Measurements from ENCODE around the gene TPK1. TPM values are rescaled to one million over a fixed set of nuclear protein-coding genes. Genes with fewer than 3 reads are reported as not detected.
"Not testable (repeated sequence)": the region's sequence is repeated elsewhere in the genome, so short reads cannot be mapped to it uniquely, and the experiment has no call there.

Gene TPK1
- total RNA-seq, 1 donor from 2014 or later = 5.6 TPM

DNA sequence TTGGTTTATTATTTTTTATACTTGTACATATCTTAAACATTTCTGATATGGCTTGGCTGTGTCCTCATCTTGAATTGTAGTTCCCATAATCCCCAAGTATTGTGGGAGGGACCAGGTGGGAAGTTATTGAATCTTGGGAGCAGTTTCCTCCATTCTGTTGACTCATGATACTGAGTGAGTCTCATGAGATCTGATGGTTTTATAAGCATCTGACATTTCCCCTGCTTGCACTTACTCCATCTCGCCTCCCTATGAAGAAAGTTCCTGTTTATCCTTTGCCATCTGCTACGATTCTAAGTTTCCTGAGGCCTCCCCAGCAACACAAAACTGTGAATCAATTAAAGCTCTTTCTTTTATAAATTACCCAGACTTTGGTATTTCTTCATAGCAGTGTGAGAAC lies 207.7 kb downstream of the TPK1 start:
- no peak for DNase-seq

GRCh38 chr7:144622745-144623144 lies 213.1 kb downstream of the TPK1 start:
- no peak for DNase-seq

DNA sequence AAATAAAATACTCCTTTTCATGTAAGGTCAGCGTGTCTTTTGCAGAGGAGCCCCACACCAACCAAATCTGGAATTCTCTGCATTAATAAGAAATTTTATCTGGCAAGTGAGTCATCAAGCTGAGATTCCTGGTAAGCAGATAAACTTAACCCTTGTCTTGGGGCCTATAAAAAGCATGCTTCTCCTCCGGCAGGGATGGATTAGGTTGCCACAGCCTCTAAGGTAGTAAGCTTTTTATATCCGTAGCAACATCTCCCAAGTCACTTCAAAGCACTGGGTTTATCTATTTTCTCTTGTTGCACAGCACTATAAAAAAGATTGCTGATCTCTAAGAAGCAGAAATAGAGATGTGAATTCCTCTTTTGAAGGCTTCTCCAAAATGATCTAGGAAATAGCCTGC lies 229.6 kb downstream of the TPK1 start:
- no peak for DNase-seq

- DNase-seq = no peak
Observed at GRCh38 chr7:144596953-144597352, 238.9 kb downstream of the TPK1 start.

GRCh38 chr7:144594580-144594979 lies 241.3 kb downstream of the TPK1 start:
- DNase-seq = no peak

GRCh38 chr7:144588559-144589051 lies 247.2 kb downstream of the TPK1 start:
- no peak for DNase-seq

DNA sequence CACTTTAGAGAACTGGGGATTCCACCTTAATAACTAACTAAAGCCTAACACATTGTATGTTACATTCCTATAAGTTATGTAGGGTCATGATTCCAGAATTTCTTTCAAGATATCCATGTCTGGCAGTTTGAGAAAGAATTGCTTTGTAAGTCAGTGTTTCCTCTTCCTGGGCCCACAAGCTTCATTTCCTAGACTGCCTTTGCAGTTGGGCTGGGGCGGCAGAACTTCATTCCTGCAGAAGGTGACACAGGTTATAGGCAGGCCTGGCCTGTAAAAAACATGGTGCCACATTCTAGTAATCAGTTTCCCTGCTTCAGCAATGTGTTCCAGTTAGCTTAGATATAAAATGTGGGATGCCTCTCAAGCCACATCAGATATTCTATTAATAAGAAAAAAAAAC lies 248.2 kb downstream of the TPK1 start:
- DNase-seq = no peak

- no peak for DNase-seq
Observed at GRCh38 chr7:144584726-144585125, 251.1 kb downstream of the TPK1 start.

GRCh38 chr7:144579687-144580086 lies 256.2 kb downstream of the TPK1 start:
- DNase-seq = no peak

DNA sequence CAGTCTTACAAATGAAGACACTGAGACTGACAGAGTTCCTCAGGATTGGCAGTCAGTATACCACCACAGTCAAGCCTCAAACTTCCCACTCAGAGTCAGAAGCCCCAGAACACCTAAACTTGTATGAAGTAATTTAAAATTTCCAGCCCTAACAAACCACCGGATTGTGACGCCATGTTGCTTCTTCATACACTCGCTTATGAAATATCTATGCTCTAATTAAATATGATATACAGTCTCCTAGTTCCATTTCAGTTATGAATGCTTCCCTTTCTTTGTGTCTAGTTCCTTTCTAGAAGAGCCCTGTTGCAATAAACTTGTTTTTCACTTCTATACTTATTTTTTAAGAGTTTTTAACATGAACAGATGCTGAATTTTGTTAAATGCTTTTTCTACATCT lies 260.4 kb downstream of the TPK1 start:
- no peak for DNase-seq

- DNase-seq = not testable (repeated sequence)
Observed at GRCh38 chr7:144574753-144575152, 261.1 kb downstream of the TPK1 start.

GRCh38 chr7:144568233-144568632 lies 267.6 kb downstream of the TPK1 start:
- DNase-seq = no peak

- DNase-seq = no peak
Observed at GRCh38 chr7:144565586-144565985, 270.3 kb downstream of the TPK1 start.

DNA sequence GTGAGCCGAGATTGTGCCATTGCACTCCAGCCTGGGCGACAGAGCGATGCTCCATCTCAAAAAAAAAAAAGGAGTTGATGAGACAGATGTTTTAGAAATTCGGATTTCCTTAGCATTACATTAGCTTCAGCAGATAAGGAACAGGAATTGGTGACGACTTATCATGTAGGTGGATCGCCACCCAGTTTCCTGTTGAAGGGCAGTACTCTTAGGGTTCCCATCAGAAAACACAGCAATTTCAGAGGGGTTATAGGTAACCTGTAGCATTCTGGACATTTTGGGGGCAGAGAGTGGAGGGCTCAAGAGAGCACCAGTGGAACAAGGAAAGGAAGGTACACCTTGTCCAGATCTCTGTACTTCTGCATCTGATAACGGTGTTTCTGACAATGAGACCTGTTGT lies 286.0 kb downstream of the TPK1 start:
- no peak for DNase-seq

GRCh38 chr7:144548556-144548955 lies 287.3 kb downstream of the TPK1 start:
- no peak for DNase-seq

GRCh38 chr7:144547888-144548287 lies 288.0 kb downstream of the TPK1 start:
- no peak for DNase-seq

DNA sequence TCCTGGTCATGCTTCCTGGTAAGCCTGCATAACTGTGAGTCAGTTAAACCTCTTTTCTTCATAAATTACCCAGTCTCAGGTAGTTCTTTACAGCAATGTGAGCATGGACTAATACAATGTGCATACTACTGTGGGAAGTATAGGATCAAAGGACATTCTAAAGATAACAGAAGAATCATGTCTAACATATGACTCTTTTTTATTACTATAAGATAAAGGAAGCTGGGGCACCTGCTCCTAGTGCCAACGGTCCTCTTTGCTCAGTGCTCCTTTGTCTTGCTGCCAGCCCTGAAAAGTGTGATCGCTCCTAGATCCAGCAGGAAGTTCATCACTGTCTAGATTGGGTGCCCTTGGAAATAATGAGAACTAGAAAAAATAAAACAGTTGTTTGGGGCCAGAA lies 289.1 kb downstream of the TPK1 start:
- no peak for DNase-seq

DNA sequence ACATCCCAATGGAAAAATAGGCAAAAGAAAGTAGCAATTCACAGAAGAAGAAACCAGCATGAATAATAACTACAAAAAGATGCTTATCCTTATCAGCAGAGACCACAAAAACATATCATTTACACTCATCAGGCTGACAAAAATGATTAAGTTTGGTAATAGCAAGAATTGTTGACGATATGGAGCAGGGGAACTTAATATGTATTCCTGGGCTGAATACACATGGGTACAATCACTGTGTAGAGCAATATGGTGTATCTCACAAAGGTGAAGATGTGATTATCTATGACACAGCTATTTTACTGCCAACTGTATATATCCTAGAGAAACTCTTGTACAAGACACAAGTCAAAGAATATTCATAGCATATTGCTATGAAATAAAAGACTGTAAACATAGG lies 290.5 kb downstream of the TPK1 start:
- no peak for DNase-seq

GRCh38 chr7:144534655-144535395 lies 301.0 kb downstream of the TPK1 start:
- no peak for DNase-seq

DNA sequence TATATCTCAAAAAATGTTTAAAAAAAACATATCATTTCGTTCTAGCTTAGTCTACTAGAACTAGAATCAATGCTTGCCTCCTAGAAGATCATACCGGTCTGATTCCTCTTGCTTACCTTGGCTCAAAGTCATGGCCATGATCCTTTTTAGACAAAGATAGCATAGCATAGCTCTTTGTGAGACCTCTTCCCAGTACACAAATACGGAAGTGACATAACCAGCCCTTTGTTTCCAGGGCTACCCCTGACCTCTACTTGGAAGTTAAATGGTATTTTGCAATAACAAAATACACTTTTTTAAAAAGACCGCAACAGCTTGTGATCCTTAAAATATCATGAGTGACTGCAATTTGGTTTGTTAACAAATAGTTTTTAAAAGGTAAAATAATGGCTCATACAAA lies 301.7 kb downstream of the TPK1 start:
- DNase-seq = no peak

DNA sequence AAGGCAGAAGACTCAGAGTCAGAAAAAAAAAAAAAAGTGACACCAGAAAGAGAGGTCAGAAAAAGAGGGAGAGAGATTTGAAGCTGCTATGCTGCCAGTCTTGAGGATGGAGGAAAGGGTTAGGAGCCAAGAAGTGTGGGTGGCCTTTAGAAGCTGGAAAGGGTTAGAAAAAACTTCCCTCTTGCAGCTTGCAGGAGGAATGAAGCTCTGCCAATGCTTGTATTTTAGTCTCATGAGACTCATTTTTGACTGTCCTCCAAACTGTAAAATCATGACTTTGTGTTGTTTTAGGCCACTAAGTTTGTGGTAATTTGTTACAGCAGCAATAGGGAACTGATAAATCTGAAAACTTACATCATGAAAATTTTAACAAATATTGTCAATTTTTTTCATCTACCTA lies 304.7 kb downstream of the TPK1 start:
- DNase-seq = no peak

DNA sequence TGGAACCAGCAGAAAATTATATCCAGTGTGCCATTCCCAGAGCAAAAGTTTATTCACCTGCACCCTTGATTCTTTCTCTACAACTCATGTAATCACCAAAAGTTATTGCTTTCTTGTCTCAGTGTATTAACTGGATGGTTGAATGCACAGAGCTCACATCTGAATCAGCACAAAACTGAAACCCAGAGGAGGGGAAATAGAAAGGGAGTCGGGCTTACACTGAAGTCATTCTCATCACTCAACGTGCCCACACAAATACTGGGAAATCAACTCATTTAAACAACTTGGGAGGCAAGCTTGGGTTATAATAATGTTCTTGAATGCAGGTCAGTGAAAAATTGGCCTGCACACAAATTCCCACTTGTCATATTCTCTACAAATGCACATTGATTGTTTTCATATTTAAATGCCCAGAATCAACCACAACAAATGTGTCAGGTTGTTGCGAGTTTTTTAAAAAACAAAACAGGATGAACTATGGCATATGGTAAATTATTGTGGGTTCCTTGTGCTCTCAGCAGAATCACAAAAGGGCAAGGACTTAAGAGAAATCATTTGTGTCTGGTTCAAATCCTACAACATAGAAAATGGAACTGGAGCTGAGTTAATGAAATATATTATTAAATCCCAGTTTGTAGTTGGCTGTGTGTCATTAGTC lies 306.5 kb downstream of the TPK1 start:
- DNase-seq = no peak

DNA sequence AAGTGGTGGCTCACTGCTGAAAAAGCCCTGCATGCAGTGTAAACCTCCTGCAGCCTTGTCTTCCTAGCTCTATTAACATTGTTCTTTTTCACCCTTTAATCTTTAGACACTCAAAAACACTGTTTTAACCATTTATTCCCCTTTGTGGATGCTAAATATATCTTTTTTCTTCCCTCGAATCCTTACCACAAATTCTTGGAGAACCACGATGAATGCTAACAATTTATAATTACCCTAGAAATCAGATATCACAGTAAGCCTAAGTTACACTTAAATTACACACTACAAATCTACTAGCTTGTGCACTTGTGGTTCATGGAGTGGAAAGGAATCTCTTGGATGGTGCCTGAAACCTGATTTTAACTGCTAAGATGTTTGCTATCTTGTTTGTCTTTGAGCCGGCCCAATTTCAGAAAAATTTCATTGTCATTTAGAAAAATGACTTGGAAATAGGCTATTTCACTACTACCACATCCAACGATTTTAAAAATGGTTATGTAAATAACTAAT lies 307.3 kb downstream of the TPK1 start:
- DNase-seq = no peak

DNA sequence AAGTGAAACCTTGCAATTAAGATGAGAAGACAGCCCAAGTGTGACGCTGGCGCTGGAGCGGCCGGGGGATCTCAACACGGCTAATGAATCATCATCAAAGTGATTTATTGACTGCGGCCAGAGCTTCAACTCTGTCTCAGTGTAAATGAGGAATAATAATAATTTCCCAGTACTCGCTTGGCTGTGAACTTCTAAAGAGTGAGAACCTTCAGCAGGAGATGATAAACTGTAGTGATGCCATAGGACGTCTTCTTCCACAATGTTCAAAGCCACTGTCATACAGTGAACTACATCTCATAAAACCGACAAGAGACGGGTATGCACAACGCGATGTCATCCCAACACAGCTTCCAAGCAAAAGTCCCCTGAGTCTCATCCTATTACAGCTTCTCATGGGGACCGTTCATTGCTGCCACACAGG lies 308.8 kb downstream of the TPK1 start:
- no peak for DNase-seq
